Fibroblast of the aortic adventitia (primary cell): Measurements from ENCODE around the gene PRH1. TPM values are rescaled to one million over a fixed set of nuclear protein-coding genes. Genes with fewer than 3 reads are reported as not detected.

Experiments used
- DNase-seq: peaks from one replicate; pipeline ENCODE4 v3.0.0-alpha.2; 2010; ENCODE audit warnings: low read depth
- H3K4me3 ChIP-seq: 2 replicates; pipeline ENCODE4 v1.5.1; 2011; ENCODE audit warnings: low read depth, mild to moderate bottlenecking, control low read depth, low read length, moderate library complexity
- small RNA-seq: library from RNA; depleted of rRNA; stranded (forward); fragments of <200 nt; gene quantifications from one replicate; pipeline ENCODE3, GENCODE V24; 2012
- total RNA-seq: library from RNA; depleted of rRNA; stranded (reverse); fragments of >200 nt; gene quantifications from 2 replicates; pipeline ENCODE4 v1.2.3, GENCODE V29; 2012; ENCODE audit warnings: low replicate concordance
- TF ChIP-seq, protein P1 (sequence below): IDR thresholded peaks from 2 replicates; pipeline ENCODE4 v1.5.1; 2011; ENCODE audit warnings: mild to moderate bottlenecking, low read length, control low read depth, inconsistent platforms; ENCODE audit not compliant: insufficient read depth

Gene PRH1
- total RNA-seq, 1 donor = 24.4 TPM

DNA sequence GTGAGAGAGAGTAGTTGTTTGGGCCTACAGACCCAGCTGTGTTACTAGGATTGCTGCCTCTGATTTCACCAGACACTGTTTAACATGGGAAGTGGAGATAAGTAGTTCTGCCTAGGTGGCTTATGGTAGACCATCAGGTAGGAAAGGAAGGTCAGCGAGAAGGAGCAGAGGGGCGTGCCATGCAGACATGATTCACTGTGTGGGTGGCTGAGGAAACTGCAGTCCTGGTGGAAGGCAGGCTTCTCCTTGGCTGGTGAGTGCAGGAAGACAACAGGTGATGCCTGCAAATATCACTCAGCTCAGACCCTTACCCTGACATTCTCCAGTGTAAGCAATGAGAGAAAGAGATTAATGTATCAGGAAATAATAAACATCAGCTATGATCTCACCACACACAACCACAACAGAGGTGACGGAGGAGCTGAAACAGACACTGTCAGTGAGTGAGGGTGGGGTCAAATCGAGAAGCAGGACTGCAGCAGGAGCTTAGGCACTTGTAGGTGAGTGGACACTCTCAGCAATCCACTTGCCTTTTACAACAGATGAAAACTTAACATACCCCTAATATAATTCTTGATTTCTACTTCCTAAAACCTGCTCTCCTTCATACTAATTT lies 32.7 kb downstream of the PRH1 start:
- no peak overlapping the region for H3K4me3 ChIP-seq
- TF ChIP-seq, protein P1, sequence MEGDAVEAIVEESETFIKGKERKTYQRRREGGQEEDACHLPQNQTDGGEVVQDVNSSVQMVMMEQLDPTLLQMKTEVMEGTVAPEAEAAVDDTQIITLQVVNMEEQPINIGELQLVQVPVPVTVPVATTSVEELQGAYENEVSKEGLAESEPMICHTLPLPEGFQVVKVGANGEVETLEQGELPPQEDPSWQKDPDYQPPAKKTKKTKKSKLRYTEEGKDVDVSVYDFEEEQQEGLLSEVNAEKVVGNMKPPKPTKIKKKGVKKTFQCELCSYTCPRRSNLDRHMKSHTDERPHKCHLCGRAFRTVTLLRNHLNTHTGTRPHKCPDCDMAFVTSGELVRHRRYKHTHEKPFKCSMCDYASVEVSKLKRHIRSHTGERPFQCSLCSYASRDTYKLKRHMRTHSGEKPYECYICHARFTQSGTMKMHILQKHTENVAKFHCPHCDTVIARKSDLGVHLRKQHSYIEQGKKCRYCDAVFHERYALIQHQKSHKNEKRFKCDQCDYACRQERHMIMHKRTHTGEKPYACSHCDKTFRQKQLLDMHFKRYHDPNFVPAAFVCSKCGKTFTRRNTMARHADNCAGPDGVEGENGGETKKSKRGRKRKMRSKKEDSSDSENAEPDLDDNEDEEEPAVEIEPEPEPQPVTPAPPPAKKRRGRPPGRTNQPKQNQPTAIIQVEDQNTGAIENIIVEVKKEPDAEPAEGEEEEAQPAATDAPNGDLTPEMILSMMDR = no peak
- no peak for DNase-seq

DNA sequence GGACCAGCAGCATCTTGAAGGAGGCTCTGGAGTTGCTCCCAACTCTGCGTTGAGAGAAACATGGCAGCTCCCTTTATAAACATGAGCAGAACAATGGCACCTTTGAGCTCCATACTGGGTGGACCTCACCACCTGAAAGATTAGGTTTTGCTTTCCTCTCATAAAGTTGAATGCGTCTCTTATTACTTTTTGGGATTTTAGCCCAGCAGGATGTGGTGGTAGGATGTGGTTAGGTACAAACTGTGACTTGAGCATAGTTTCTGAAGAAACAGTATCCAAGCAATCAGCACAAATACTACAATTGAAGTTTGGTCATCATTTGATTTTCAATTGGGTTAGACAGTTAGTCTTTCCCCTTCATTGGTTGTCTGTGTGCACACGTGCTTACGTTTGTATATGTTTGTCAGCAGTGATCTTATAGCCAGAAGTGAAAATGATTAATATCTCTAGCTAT lies 34.6 kb downstream of the PRH1 start, which contains the start of gene PRR4:
Gene PRR4 (minus strand): TSS at position 51 of the 454 bp plus-strand sequence. CDS start 38 bp downstream, at position 13.
- TF ChIP-seq, protein P1 = no peak
- H3K4me3 ChIP-seq = no peak within 1 kb of the TSS
- no peak for DNase-seq

DNA sequence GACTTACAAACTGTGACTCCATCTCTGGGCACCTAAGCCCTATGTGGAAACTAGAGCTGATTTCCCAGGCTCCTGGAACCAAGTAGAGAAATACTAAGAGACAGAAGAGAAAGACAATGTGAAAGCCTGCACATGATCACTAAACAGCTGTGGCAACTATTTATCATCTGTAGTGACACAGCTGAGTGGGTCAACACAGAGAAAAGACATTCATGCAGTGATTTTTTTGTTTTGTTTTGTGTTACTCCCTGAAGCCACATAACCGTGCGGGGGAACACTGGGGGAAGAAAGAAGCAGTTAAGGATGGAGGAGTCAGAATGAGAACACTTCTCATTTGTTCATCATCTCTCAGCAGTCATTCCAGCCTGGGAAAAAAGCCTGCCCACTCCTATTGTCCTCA lies 36.3 kb downstream of the PRH1 start:
- TF ChIP-seq, protein P1 = no peak
- DNase-seq = no peak
- H3K4me3 ChIP-seq = no peak overlapping the region

DNA sequence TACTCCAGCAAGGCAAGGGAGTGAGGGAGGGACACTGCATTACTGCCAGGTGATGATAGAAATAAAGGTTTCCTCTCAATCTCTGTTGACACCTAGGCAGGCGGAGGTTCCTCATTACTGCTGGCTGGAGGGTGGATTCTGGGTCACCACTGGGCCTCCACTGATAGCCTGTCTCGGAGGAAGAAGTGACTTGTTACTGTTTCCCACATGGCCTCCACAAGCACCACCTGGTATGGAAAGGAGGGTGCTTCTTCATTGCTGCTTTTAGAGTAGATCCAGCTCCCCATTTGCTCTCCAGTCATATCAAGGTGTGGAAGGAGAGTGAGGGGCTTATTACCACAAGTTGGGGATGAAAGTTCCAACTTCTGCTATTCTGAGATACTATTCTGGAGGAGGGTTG lies 41.2 kb downstream of the PRH1 start:
- TF ChIP-seq, protein P1 = no peak

DNA sequence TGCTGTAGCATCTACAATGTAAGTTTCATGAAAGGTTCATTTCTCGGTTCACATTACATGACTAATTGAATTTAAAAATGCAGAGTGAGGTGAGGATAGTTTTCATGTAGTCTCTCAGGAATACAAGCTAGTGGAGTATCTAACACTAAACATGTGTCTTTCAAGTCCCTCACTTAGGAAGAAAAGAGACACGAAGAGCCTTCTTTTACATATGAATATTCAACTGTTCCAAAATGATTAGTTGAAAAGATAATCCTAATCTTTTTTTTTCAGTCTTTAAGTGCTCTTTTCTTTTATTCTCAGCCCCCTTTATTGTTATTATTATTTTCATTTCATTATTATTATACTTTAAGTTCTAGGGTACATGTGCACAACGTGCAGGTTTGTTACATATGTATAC lies 45.6 kb downstream of the PRH1 start:
- TF ChIP-seq, protein P1 = no peak
- H3K4me3 ChIP-seq = no peak overlapping the region
- DNase-seq = no peak

More for the DNA sequence above, 41.2 kb downstream of the PRH1 start:
- no peak for DNase-seq
- no peak overlapping the region for H3K4me3 ChIP-seq

Small RNA genes within 50 kb of the gene (small RNA-seq; reads per million reads assigned to genes)
- not detected for gene PRR4

Other genes with a start within 250 kb of the PRH1 start
- 0.27 TPM in 1 of 2 replicates, not detected in the other for gene STYK1, start 210.2 kb downstream of the PRH1 start, total RNA-seq
- 139 and 191 TPM in 2 replicates for gene YBX3, start 160.9 kb downstream of the PRH1 start, total RNA-seq
- gene TAS2R7, start 81.6 kb downstream of the PRH1 start, total RNA-seq = 0.18 TPM in 1 of 2 replicates, not detected in the other
- gene TAS2R8, start 77.0 kb downstream of the PRH1 start, total RNA-seq = 0.45 TPM in 1 of 2 replicates, not detected in the other
- gene TAS2R9, start 74.1 kb downstream of the PRH1 start, total RNA-seq = 0.09 TPM in 1 of 2 replicates, not detected in the other
- 2.3 TPM in 1 of 2 replicates, not detected in the other for gene TAS2R10, start 57.9 kb downstream of the PRH1 start, total RNA-seq
- 3.4 and 7.1 TPM in 2 replicates for gene PRR4, start 34.8 kb downstream of the PRH1 start, total RNA-seq
- 2.8 and 7.4 TPM in 2 replicates for gene TAS2R13, start 25.3 kb upstream of the PRH1 start, total RNA-seq
- gene PRH2, start 45.0 kb upstream of the PRH1 start, total RNA-seq = not detected in 2 replicates
- 4.1 and 5.2 TPM in 2 replicates for gene TAS2R14, start 55.0 kb upstream of the PRH1 start, total RNA-seq
- gene TAS2R50, start 102.7 kb upstream of the PRH1 start, total RNA-seq = 3.1 and 6.5 TPM in 2 replicates
- 1.9 and 5.0 TPM in 2 replicates for gene TAS2R20, start 114.0 kb upstream of the PRH1 start, total RNA-seq
- gene TAS2R19, start 138.4 kb upstream of the PRH1 start, total RNA-seq = 6.3 and 6.5 TPM in 2 replicates
- 6.2 and 13.6 TPM in 2 replicates for gene TAS2R31, start 147.2 kb upstream of the PRH1 start, total RNA-seq
- 4.7 and 8.8 TPM in 2 replicates for gene TAS2R46, start 178.0 kb upstream of the PRH1 start, total RNA-seq
- gene TAS2R43, start 208.1 kb upstream of the PRH1 start, total RNA-seq = 1.3 and 2.3 TPM in 2 replicates